ENCODE results near the gene MRPL39.

DNA sequence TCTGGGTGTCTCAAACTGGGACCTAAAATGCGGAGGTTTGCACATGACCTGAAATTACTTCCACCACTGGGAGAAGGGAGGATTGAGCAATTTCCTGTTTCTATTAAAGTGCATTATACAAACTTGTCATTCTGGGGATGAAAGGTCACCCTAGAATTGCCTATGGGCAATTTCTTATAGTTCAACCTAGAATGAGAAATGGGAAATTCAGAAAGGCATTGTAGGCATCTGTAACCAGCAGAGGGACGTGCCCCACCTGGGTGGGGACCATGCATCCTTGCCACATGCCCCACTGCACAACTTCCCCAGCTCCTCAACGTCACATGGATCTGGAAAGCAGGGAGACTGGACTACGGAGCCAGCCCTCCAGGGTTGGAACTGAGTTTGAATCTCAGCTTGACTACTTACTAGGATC, 47.0 kb downstream of the MRPL39 start:
- TF ChIP-seq EZH2phosphoT487 (IDR thresholded peaks at IDR 0.05; ENCODE audit: borderline replicate concordance, low read length) (no peak), CTCF (IDR thresholded peaks at IDR 0.05; ENCODE audit: low read depth, low read length, poor library complexity, severe bottlenecking) (no peak)
